ENCODE measurements around the gene RFWD3.

The RFWD3 gene

GRCh38 chr16:74611721-74612120 lies 55.0 kb downstream of the RFWD3 start:
- Histone ChIP-seq H3K9me3 (ENCODE audit: control insufficient read depth in 1 of 2, low read length in 2 of 2) (no peaks in the 10 kb centered on the region), H3K4me1 (ENCODE audit: control insufficient read depth in 1 of 2, insufficient read depth in 2 of 2, low read length in 2 of 2) (peaks cover 0 to 5% of the 10 kb centered on the region in 2 donors), H3K36me3 (ENCODE audit: control insufficient read depth in 1 of 2, insufficient read depth in 2 of 2, low read length in 2 of 2) (peaks cover 0 to 2% of the 10 kb centered on the region in 2 donors)

DNA sequence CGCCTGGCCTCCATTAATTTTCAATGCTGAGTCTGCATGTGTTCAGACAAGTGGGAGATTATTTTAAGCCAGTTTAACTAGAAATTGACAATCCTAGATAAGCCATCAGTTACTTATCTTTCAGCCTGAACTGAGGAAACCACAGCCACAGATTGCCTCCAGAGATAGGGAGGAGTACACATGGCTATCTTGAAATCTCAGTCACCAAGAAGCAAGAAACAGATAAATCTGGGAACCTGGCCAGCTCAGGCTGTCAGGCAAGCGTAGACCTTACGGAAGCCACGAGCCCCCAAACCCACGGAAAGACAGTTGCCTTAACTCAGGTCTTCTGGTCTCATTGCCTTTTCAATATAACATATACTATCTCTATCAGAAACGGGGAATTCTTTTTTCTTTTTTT lies 57.7 kb downstream of the RFWD3 start:
- H3K4me1 ChIP-seq (ENCODE audit: control insufficient read depth in 1 of 2, insufficient read depth in 2 of 2, low read length in 2 of 2) = peaks cover 17 to 19% of the 10 kb centered on the region in 2 donors
- H3K4me3 ChIP-seq (ENCODE audit: low read depth in 1 of 2, low read length in 2 of 2) = no peak overlapping the region
- H3K9me3 ChIP-seq (ENCODE audit: control insufficient read depth in 1 of 2, low read length in 2 of 2) = no peaks in the 10 kb centered on the region
- no peaks in the 10 kb centered on the region for H3K27me3 ChIP-seq (ENCODE audit: low read depth, low read length)
- H3K27ac ChIP-seq (ENCODE audit: low read length) = no peak overlapping the region
- H3K36me3 ChIP-seq (ENCODE audit: control insufficient read depth in 1 of 2, insufficient read depth in 2 of 2, low read length in 2 of 2) = peaks cover 0 to 5% of the 10 kb centered on the region in 2 donors

More at GRCh38 chr16:74611721-74612120, 55.0 kb downstream of the RFWD3 start:
- H3K27ac ChIP-seq (ENCODE audit: low read length) = no peak overlapping the region
- H3K27me3 ChIP-seq (ENCODE audit: low read depth, low read length) = no peaks in the 10 kb centered on the region
- H3K4me3 ChIP-seq (ENCODE audit: low read depth in 1 of 2, low read length in 2 of 2) = no peak overlapping the region

GRCh38 chr16:74608381-74608780 lies 58.3 kb downstream of the RFWD3 start:
- Histone ChIP-seq H3K4me1 (ENCODE audit: control insufficient read depth in 1 of 2, insufficient read depth in 2 of 2, low read length in 2 of 2) (peaks cover 20 to 22% of the 10 kb centered on the region in 2 donors), H3K4me3 (ENCODE audit: low read depth in 1 of 2, low read length in 2 of 2) (no peak overlapping the region), H3K9me3 (ENCODE audit: control insufficient read depth in 1 of 2, low read length in 2 of 2) (no peaks in the 10 kb centered on the region), H3K27me3 (ENCODE audit: low read depth, low read length) (no peaks in the 10 kb centered on the region), H3K36me3 (ENCODE audit: control insufficient read depth in 1 of 2, insufficient read depth in 2 of 2, low read length in 2 of 2) (peaks cover 0 to 5% of the 10 kb centered on the region in 2 donors), H3K27ac (ENCODE audit: low read length) (no peak overlapping the region)

DNA sequence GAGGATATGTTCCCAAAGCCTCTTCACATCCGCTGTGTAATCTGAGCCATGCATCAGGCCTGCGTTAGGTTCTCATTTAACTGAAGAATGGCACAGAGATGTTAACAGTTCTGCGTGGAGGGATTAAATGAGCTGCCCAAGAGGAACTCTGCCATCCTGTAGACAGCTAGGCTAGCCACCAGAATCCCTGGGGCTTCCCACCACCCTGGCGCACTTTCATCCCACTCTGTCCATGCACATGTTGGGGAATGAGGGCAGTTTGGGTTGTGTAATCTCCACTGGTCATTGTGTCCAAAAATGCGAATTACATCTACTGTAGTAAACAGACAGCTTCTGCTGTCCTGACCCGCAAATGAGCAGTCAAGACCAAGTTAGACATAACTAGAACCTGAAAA lies 58.7 kb downstream of the RFWD3 start:
- peaks cover 0 to 5% of the 10 kb centered on the region in 2 donors for H3K36me3 ChIP-seq (ENCODE audit: control insufficient read depth in 1 of 2, insufficient read depth in 2 of 2, low read length in 2 of 2)
- peak overlapping the region in 1 of 2 donors; percentile 99 for H3K4me3 ChIP-seq (ENCODE audit: low read depth in 1 of 2, low read length in 2 of 2)
- H3K27me3 ChIP-seq (ENCODE audit: low read depth, low read length) = no peaks in the 10 kb centered on the region
- H3K9me3 ChIP-seq (ENCODE audit: control insufficient read depth in 1 of 2, low read length in 2 of 2) = no peaks in the 10 kb centered on the region
- H3K4me1 ChIP-seq (ENCODE audit: control insufficient read depth in 1 of 2, insufficient read depth in 2 of 2, low read length in 2 of 2) = peaks cover 20 to 22% of the 10 kb centered on the region in 2 donors
- H3K27ac ChIP-seq (ENCODE audit: low read length) = no peak overlapping the region

DNA sequence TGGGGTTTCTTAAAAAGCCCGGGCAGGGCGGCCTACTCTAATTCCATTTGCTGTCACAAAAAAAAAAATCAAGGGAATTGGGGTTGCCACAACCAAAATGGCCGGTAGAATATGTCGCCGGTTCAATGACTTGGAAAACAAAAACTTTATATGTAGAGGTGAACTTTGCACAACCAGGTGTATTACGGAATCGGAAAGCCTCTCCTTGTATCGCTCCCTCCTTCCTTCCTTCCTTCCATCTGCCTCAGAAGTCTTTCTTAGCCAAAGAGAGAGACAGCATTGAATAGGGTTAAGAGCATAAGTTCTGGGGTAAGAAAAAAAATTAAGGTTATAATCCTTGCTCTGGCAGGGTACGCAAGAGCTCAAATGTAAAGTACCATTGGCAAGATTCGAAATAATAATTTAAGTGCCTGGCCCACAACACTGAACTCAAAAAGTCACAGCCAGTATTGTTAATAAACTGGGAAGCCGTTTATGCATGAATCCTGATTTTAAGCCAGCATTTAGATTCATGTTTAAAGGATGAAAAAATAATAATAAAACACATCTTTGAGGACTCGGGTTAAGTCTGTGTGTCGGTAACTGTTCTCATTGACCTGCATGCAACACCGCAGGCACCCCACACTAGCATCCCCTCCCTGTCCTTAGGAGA lies 59.2 kb downstream of the RFWD3 start:
- Histone ChIP-seq H3K27me3 (ENCODE audit: low read depth, low read length) (no peaks in the 10 kb centered on the region), H3K9me3 (ENCODE audit: control insufficient read depth in 1 of 2, low read length in 2 of 2) (no peaks in the 10 kb centered on the region), H3K4me1 (ENCODE audit: control insufficient read depth in 1 of 2, insufficient read depth in 2 of 2, low read length in 2 of 2) (peaks cover 20 to 22% of the 10 kb centered on the region in 2 donors), H3K27ac (ENCODE audit: low read length) (peak overlapping the region; percentile 89), H3K36me3 (ENCODE audit: control insufficient read depth in 1 of 2, insufficient read depth in 2 of 2, low read length in 2 of 2) (peaks cover 0 to 5% of the 10 kb centered on the region in 2 donors), H3K4me3 (ENCODE audit: low read depth in 1 of 2, low read length in 2 of 2) (peak overlapping the region; percentile 97 to 99)

- peak within 1 kb of the TSS; percentile 89 for H3K27ac ChIP-seq (ENCODE audit: low read length)
- H3K9me3 ChIP-seq (ENCODE audit: control insufficient read depth in 1 of 2, low read length in 2 of 2) = no peaks in the 10 kb centered on the region
- peak within 1 kb of the TSS; percentile 97 to 99 for H3K4me3 ChIP-seq (ENCODE audit: low read depth in 1 of 2, low read length in 2 of 2)
- peaks cover 22 to 23% of the 10 kb centered on the region in 2 donors for H3K4me1 ChIP-seq (ENCODE audit: control insufficient read depth in 1 of 2, insufficient read depth in 2 of 2, low read length in 2 of 2)
- no peaks in the 10 kb centered on the region for H3K27me3 ChIP-seq (ENCODE audit: low read depth, low read length)
- peaks cover 0 to 5% of the 10 kb centered on the region in 2 donors for H3K36me3 ChIP-seq (ENCODE audit: control insufficient read depth in 1 of 2, insufficient read depth in 2 of 2, low read length in 2 of 2)
These were observed 60.0 kb downstream of the RFWD3 start, which contains the start of gene GLG1 for GRCh38 chr16:74606521-74607309. GLG1 (minus strand) TSS chr16:74607114; CDS start chr16:74607094, 20 bp downstream.

DNA sequence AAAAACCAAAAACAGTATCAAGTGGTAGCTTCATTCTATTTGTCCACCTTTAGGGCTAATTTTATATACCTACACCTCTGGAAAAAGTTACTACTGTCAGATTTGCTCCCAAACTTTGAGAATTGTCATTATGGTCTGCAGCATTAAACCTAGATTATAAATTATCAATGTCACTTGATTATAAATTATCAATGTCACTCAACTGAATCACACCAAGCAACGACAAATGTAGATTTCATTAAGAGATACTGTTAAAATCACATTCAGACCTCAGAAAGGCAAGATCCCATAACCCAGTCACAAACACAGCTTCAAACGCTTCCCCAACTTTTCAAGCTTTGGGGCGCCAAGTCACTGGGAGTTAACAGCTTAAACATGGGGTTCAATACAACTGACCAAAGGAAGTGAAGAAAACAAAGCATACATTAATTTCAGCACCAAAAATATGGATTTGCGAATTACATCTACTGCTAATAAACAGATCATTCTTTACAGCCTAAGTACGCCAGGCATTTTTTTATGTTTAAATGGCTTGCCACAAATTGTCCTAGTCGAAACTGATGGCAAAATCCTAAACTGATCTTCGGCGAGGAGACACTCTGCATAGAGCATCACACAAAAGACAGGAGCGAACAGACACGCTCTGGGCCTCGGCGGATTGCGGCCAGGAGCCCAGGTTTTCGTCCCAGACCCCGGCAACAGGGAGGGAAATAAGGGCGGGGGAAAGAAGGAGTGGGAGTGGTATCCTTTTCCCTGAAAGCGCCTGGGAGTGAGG lies 60.7 kb downstream of the RFWD3 start:
- no peaks in the 10 kb centered on the region for H3K9me3 ChIP-seq (ENCODE audit: control insufficient read depth in 1 of 2, low read length in 2 of 2)
- peaks cover 0 to 5% of the 10 kb centered on the region in 2 donors for H3K36me3 ChIP-seq (ENCODE audit: control insufficient read depth in 1 of 2, insufficient read depth in 2 of 2, low read length in 2 of 2)
- peaks cover 22 to 23% of the 10 kb centered on the region in 2 donors for H3K4me1 ChIP-seq (ENCODE audit: control insufficient read depth in 1 of 2, insufficient read depth in 2 of 2, low read length in 2 of 2)
- peak overlapping the region; percentile 97 to 99 for H3K4me3 ChIP-seq (ENCODE audit: low read depth in 1 of 2, low read length in 2 of 2)
- peak overlapping the region; percentile 89 for H3K27ac ChIP-seq (ENCODE audit: low read length)
- H3K27me3 ChIP-seq (ENCODE audit: low read depth, low read length) = no peaks in the 10 kb centered on the region

DNA sequence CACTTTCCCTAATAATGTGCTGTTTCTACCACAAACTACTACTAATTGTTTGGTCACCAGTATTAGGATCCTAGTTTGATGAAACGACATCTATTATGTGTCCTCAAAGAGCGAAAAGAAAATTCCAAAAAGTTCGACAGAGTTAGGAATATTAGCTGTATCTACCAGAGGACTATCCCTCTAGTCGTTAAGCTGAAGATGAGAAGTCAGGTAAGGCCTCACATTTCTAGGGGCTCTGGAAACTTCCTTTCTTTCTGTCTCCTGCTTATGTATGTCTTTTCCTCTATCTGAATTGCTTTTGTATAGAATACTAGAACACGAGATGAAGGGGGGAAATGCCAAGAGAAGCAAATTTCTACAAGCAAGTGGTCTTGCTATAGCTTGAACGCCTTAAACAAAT lies 61.3 kb downstream of the RFWD3 start:
- H3K27ac ChIP-seq (ENCODE audit: low read length) = no peak overlapping the region
- H3K9me3 ChIP-seq (ENCODE audit: control insufficient read depth in 1 of 2, low read length in 2 of 2) = no peaks in the 10 kb centered on the region
- no peaks in the 10 kb centered on the region for H3K27me3 ChIP-seq (ENCODE audit: low read depth, low read length)
- peak overlapping the region; percentile 97 to 99 for H3K4me3 ChIP-seq (ENCODE audit: low read depth in 1 of 2, low read length in 2 of 2)
- peaks cover 23 to 27% of the 10 kb centered on the region in 2 donors for H3K4me1 ChIP-seq (ENCODE audit: control insufficient read depth in 1 of 2, insufficient read depth in 2 of 2, low read length in 2 of 2)
- H3K36me3 ChIP-seq (ENCODE audit: control insufficient read depth in 1 of 2, insufficient read depth in 2 of 2, low read length in 2 of 2) = peaks cover 0 to 5% of the 10 kb centered on the region in 2 donors

- no peak overlapping the region for H3K27ac ChIP-seq (ENCODE audit: low read length)
- H3K4me3 ChIP-seq (ENCODE audit: low read depth in 1 of 2, low read length in 2 of 2) = no peak overlapping the region
- no peaks in the 10 kb centered on the region for H3K27me3 ChIP-seq (ENCODE audit: low read depth, low read length)
- peaks cover 23 to 27% of the 10 kb centered on the region in 2 donors for H3K4me1 ChIP-seq (ENCODE audit: control insufficient read depth in 1 of 2, insufficient read depth in 2 of 2, low read length in 2 of 2)
- peaks cover 0 to 5% of the 10 kb centered on the region in 2 donors for H3K36me3 ChIP-seq (ENCODE audit: control insufficient read depth in 1 of 2, insufficient read depth in 2 of 2, low read length in 2 of 2)
- no peaks in the 10 kb centered on the region for H3K9me3 ChIP-seq (ENCODE audit: control insufficient read depth in 1 of 2, low read length in 2 of 2)
These were observed 62.8 kb downstream of the RFWD3 start for GRCh38 chr16:74603848-74604247.

DNA sequence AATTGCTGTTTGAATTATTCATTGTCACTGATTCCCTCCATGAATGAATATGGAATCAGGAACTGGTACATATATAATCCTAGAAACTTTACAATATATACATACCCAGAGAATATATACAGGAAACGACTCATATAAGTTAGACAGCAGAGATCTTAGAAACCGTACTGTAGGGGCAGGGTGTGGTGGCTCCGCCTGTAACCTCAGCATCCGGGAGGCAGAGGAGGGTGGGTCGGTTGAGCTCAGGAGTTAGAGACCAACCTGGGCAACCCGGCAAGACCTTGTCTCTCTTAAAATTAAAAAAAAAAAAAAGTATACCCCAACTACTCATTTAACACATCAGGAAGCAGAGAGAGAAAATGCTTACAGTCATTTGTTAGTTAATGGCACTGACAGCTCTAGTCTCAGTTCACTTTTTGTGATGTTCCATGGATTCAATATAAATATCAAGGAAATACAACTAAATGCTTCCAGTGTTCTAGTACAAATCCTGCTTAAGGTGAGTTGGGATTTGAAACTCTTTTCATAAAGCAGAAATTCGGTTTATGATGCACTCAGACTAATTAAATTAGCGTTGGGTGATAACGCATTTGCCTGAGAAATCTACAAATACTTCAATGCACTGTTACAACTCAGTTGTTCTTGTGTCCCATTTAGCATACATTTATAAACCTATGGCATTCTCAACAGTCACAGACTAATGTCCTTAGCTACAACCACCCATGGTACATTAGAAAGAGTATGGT lies 65.4 kb downstream of the RFWD3 start:
- H3K36me3 ChIP-seq (ENCODE audit: control insufficient read depth in 1 of 2, insufficient read depth in 2 of 2, low read length in 2 of 2) = peaks cover 0 to 5% of the 10 kb centered on the region in 2 donors
- H3K4me3 ChIP-seq (ENCODE audit: low read depth in 1 of 2, low read length in 2 of 2) = no peak overlapping the region
- H3K27me3 ChIP-seq (ENCODE audit: low read depth, low read length) = no peaks in the 10 kb centered on the region
- H3K9me3 ChIP-seq (ENCODE audit: control insufficient read depth in 1 of 2, low read length in 2 of 2) = no peaks in the 10 kb centered on the region
- H3K27ac ChIP-seq (ENCODE audit: low read length) = no peak overlapping the region
- H3K4me1 ChIP-seq (ENCODE audit: control insufficient read depth in 1 of 2, insufficient read depth in 2 of 2, low read length in 2 of 2) = peaks cover 18 to 27% of the 10 kb centered on the region in 2 donors

All from muscle layer of duodenum (tissue), 2 donors.